ENCODE data around the gene C6orf47. TPM values are rescaled to one million over a fixed set of nuclear protein-coding genes. Genes with fewer than 3 reads are reported as not detected.

C6orf47 gene
- total RNA-seq, 1 donor from 2014 or later = 14.1 TPM

GRCh38 chr6:31687860-31688693 lies 27.5 kb upstream of the C6orf47 start:
- no peak for DNase-seq

- no peak for DNase-seq
Observed at GRCh38 chr6:31687321-31687720, 26.7 kb upstream of the C6orf47 start.

- no peak for DNase-seq
Observed at GRCh38 chr6:31686483-31686882, 25.9 kb upstream of the C6orf47 start.

- DNase-seq = no peak
Observed at GRCh38 chr6:31683591-31683990, 23.0 kb upstream of the C6orf47 start.

GRCh38 chr6:31681135-31681671 lies 20.6 kb upstream of the C6orf47 start:
- DNase-seq = no peak

GRCh38 chr6:31680226-31681134 lies 19.9 kb upstream of the C6orf47 start, which contains the start of gene LY6G5C:
LY6G5C (minus strand) TSS chr6:31681067; CDS start chr6:31680373, 694 bp downstream.
- DNase-seq = peak; percentile 82

- no peak for DNase-seq
Observed at GRCh38 chr6:31677955-31678354, 17.4 kb upstream of the C6orf47 start.

GRCh38 chr6:31676904-31677303 lies 16.3 kb upstream of the C6orf47 start:
- DNase-seq = no peak

- no peak for DNase-seq
Observed at GRCh38 chr6:31676322-31676903, 15.8 kb upstream of the C6orf47 start.

GRCh38 chr6:31669676-31670075 lies 9.1 kb upstream of the C6orf47 start, which contains the start of gene LY6G5B:
LY6G5B (plus strand) TSS chr6:31669976; CDS start chr6:31670951, 975 bp downstream.
- DNase-seq = no peak

- DNase-seq = no peak
Observed at GRCh38 chr6:31666337-31666965, 5.9 kb upstream of the C6orf47 start.

- DNase-seq = peak; percentile 99
Observed at GRCh38 chr6:31665501-31666336, 5.1 kb upstream of the C6orf47 start, which contains the start of gene CSNK2B. CSNK2B (plus strand) TSS chr6:31666080; CDS start chr6:31666832, 752 bp downstream.

GRCh38 chr6:31664790-31665500 lies 4.4 kb upstream of the C6orf47 start, which contains the start of gene GPANK1:
GPANK1 (minus strand) TSS chr6:31664997; CDS start chr6:31664478, 519 bp downstream.
- DNase-seq = peak; percentile 98

- DNase-seq = peak; percentile 41
Observed at GRCh38 chr6:31663961-31664789, 3.6 kb upstream of the C6orf47 start.

- no peak for DNase-seq
Observed at GRCh38 chr6:31663126-31663960, 2.8 kb upstream of the C6orf47 start.

GRCh38 chr6:31662124-31662723 lies 1.6 kb upstream of the C6orf47 start:
- no peak for DNase-seq
